ENCODE measurements around the gene MTERF2. TPM values are rescaled to one million over a fixed set of nuclear protein-coding genes. Genes with fewer than 3 reads are reported as not detected.

The MTERF2 gene
- total and polyA plus RNA-seq, 2 of the 13 experiments (the other 11 are each of a cell fraction or from before 2014, with no cell fraction given): 8.0 to 11.6 TPM

- no peak for TF ChIP-seq PRDM10 (CRISPR knock-in tag; IDR thresholded peaks at IDR 0.05; ENCODE audit: low read depth)
- peak; percentile 81; the same call in 1 of the 2 replicates for TF ChIP-seq YEATS2 (CRISPR knock-in tag; IDR thresholded peaks at IDR 0.05; ENCODE audit: borderline replicate concordance)
- TF ChIP-seq MBNL3 (CRISPR knock-in tag; conservative IDR thresholded peaks at IDR 0.05): no peak
- peak; percentile 45 for TF ChIP-seq IKZF5 (CRISPR knock-in tag; IDR thresholded peaks at IDR 0.05)
- TF ChIP-seq ZNF20 (CRISPR knock-in tag; IDR thresholded peaks at IDR 0.05): 0 out of 2 replicates have a peak, but pooled peaks have one; percentile 13
- peak; percentile 66 for TF ChIP-seq ZBTB14 (CRISPR knock-in tag; IDR thresholded peaks at IDR 0.05)
- peak; percentile 55; the same call in 1 of the 2 replicates for TF ChIP-seq ATF3 (CRISPR knock-in tag; IDR thresholded peaks at IDR 0.05)
- peak; percentile 79 for TF ChIP-seq NFYB (CRISPR knock-in tag; IDR thresholded peaks at IDR 0.05)
- TF ChIP-seq USF2 (IDR thresholded peaks at IDR 0.05; ENCODE audit: low read depth, low read length): no peak
- TF ChIP-seq USF2 (CRISPR knock-in tag; IDR thresholded peaks at IDR 0.05; ENCODE audit: borderline replicate concordance): no peak
- no peak for TF ChIP-seq NCOA1 (CRISPR knock-in tag; IDR thresholded peaks at IDR 0.05)
- TF ChIP-seq ATF1 (CRISPR knock-in tag; IDR thresholded peaks at IDR 0.05): 0 out of 2 replicates have a peak, but pooled peaks have one; percentile 52
- peak; percentile 73; the same call in 1 of the 2 replicates for TF ChIP-seq REPIN1 (CRISPR knock-in tag; IDR thresholded peaks at IDR 0.05; ENCODE audit: borderline replicate concordance, low read depth)
- no peak for TF ChIP-seq SKIL (CRISPR knock-in tag; IDR thresholded peaks at IDR 0.05; ENCODE audit: borderline replicate concordance)
- TF ChIP-seq ZNF382 (CRISPR knock-in tag; IDR thresholded peaks at IDR 0.05; ENCODE audit: borderline replicate concordance): no peak
- peak; percentile 67; the same call in 1 of the 2 replicates for TF ChIP-seq KMT2A (CRISPR knock-in tag; IDR thresholded peaks at IDR 0.05)
- TF ChIP-seq KDM3A (CRISPR knock-in tag; IDR thresholded peaks at IDR 0.05; ENCODE audit: low read depth): 0 out of 2 replicates have a peak, but pooled peaks have one; percentile 79
- TF ChIP-seq LCORL (IDR thresholded peaks at IDR 0.05): no peak
- TF ChIP-seq LCORL (CRISPR knock-in tag; IDR thresholded peaks at IDR 0.05): peak; percentile 48; the same call in 1 of the 2 replicates
Observed at GRCh38 chr12:106955377-106956047, 31.4 kb downstream of the MTERF2 start, which contains the start of gene TMEM263 (continued).
